Measurements from ENCODE around the gene COMMD6.

The COMMD6 gene

GRCh38 chr13:75481176-75482069 lies 56.2 kb downstream of the COMMD6 start:
- FAIRE-seq = no peak

GRCh38 chr13:75480671-75481175 lies 56.9 kb downstream of the COMMD6 start:
- no peak for FAIRE-seq

DNA sequence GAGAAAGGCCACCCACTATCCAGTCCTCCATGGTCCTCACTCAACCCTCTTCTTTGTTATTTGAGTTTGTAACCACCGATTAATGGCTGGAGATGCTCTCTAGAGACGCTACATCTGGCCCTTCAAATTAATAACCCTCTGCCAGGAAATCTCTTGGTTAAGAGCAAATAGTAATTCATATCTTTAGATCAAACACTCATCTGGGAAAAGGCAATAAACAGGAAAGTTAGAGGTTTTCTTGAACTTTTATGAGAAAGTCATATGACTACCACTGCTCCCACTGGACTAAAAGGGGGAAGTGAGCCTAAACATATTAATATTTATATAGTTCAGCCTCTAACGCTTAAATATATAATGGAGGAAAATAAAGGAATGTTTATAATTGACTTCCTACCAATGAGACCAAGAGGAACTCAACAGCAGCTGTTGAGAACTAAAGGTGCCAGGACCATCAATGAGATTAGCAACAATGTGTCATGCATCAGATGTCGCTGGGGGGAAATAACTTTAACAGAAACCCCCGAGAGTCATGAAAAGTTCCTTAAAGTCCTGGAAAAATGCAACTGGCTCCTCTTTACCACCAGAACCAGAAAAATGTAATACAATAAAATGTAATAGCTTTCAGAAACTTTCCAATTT lies 58.4 kb downstream of the COMMD6 start:
- FAIRE-seq = no peak

GRCh38 chr13:75478659-75479058 lies 59.0 kb downstream of the COMMD6 start:
- no peak for FAIRE-seq

Measured in TTC549 (cell line).